Measurements from ENCODE around the gene ADTRP.

GRCh38 chr6:11758878-11759277, 19.7 kb downstream of the ADTRP start:
- TF ChIP-seq CTCF (IDR thresholded peaks at IDR 0.05) (no peak), POLR2A (IDR thresholded peaks at IDR 0.05) (no peak)

All from lower leg skin (tissue), 3 donors.